Mucosa of descending colon (tissue), 3 donors: ENCODE data around the gene TBL3. TPM values are rescaled to one million over a fixed set of nuclear protein-coding genes. Genes with fewer than 3 reads are reported as not detected.

Source experiments
- ATAC-seq: fragments of 200-7000 bp; cut with Tn5 transposase; one replicate; pipeline ENCODE4 v1.9.1; 2020; ENCODE audit warnings: mild to moderate bottlenecking, moderate library complexity
- DNase-seq, 3 donors: peaks; one replicate each; pipeline ENCODE4 v3.0.0-alpha.2; 2020
- H3K36me3 ChIP-seq: fragments of 200-600 bp; one replicate; pipeline ENCODE4 v1.8.0; 2021; ENCODE audit warnings: low read depth, mild to moderate bottlenecking
- H3K4me1 ChIP-seq: fragments of 200-600 bp; one replicate; pipeline ENCODE4 v1.8.0; 2021; ENCODE audit warnings: low read depth, mild to moderate bottlenecking
- H3K4me3 ChIP-seq: fragments of 200-600 bp; one replicate; pipeline ENCODE4 v1.8.0; 2021; ENCODE audit warnings: mild to moderate bottlenecking
- H3K9me3 ChIP-seq: fragments of 200-600 bp; one replicate; pipeline ENCODE4 v1.8.0; 2021; ENCODE audit warnings: mild to moderate bottlenecking
- CTCF ChIP-seq: fragments of 200-600 bp; IDR thresholded peaks from one replicate; pipeline ENCODE4 v1.8.0; 2022; ENCODE audit warnings: antibody characterized with exemption, mild to moderate bottlenecking
- intact Hi-C, 2 donors: fragments of 100-400 bp; cut with DNase I in 1 of 2; cut with micrococcal nuclease in 1 of 2; formaldehyde crosslinking; loops; one replicate each; pipeline versions ENCODE4 v1.11.0 to v1.11.1; 2022; cut with DNase I, micrococcal nuclease
- total RNA-seq, 3 donors: library from RNA; stranded (reverse); fragmentation: NEBNext Ultra II Directional in 2 of 3; extraction: Animal tissue kit (Norgen Biotek cat#: 25700) in 2 of 3; gene quantifications; one replicate each; pipeline versions ENCODE4 v1.2.1 to v1.2.4, GENCODE V29; 2021 to 2023
- donor health status: DM: no; HTN: no; CAD: no; lungs with moderate emphysema.
- donor health status: DM: no; HTN: no; CAD: no.
- donor health status: DM: no; HTN: yes; CAD: no.

Gene TBL3
- total RNA-seq, 3 donors from 2014 or later: 21.6 to 25.5 (median 24.0) TPM

- no peak for TF ChIP-seq CTCF
- intact Hi-C loops: no loop called here
- no peak overlapping the region for H3K4me3 ChIP-seq
- peaks cover 5% of the 10 kb centered on the region for H3K36me3 ChIP-seq
- no peaks in the 10 kb centered on the region for H3K9me3 ChIP-seq
- ATAC-seq (no peak), DNase-seq (no peak)
- peaks cover 40% of the 10 kb centered on the region for H3K4me1 ChIP-seq
Measured at GRCh38 chr16:2006317-2006716, 34.5 kb downstream of the TBL3 start.

GRCh38 chr16:2007081-2007836 is 35.4 kb downstream of the TBL3 start:
- ATAC-seq (no peak), DNase-seq (peak in 2 of 3 donors; percentile 40 to 59)
- Histone ChIP-seq H3K36me3 (no peaks in the 10 kb centered on the region), H3K4me1 (peaks cover 40% of the 10 kb centered on the region), H3K4me3 (no peak overlapping the region), H3K9me3 (no peaks in the 10 kb centered on the region)
- intact Hi-C loops: no loop called here
- TF ChIP-seq CTCF: no peak

DNA sequence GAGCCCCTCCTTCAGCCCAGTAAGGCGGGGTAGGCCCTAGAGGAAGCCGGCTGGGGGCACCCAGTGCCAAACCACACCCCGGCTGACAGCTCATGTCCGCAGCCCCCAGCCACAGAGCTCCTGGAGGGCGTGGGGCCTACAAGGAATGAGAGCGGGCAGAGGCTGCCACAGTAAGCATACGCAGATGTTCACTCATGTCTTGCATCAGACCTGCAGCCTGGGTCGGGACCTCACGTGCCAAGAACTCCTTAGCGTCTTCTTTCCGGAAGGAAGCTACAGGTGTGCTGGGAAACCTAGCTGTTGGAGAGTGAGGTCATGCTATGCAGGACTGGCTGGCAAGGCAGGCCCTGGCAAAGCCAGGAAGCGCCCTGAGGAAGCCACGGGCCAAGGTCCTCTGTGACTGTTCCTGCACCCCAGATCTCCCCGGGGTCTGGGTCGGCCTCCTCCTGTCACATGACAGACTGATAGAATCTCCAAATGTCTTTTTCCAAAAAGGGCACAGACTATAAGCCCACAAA is 36.2 kb downstream of the TBL3 start:
- H3K4me3 ChIP-seq: no peak overlapping the region
- TF ChIP-seq CTCF: no peak
- ATAC-seq (peak; percentile 64), DNase-seq (peak; percentile 56 to 80 (median 70))
- no peaks in the 10 kb centered on the region for H3K36me3 ChIP-seq
- H3K9me3 ChIP-seq: no peaks in the 10 kb centered on the region
- peaks cover 40% of the 10 kb centered on the region for H3K4me1 ChIP-seq
- intact Hi-C loops: no loop called here

- ATAC-seq (peak; percentile 4), DNase-seq (peak in 2 of 3 donors; percentile 58 to 62)
- Histone ChIP-seq H3K9me3 (no peaks in the 10 kb centered on the region), H3K4me3 (peak overlapping the region; percentile 95), H3K4me1 (peaks cover 37% of the 10 kb centered on the region), H3K36me3 (no peaks in the 10 kb centered on the region)
- intact Hi-C loops: no loop called here
- TF ChIP-seq CTCF: no peak
Measured at GRCh38 chr16:2008631-2009163, 36.8 kb downstream of the TBL3 start.

DNA sequence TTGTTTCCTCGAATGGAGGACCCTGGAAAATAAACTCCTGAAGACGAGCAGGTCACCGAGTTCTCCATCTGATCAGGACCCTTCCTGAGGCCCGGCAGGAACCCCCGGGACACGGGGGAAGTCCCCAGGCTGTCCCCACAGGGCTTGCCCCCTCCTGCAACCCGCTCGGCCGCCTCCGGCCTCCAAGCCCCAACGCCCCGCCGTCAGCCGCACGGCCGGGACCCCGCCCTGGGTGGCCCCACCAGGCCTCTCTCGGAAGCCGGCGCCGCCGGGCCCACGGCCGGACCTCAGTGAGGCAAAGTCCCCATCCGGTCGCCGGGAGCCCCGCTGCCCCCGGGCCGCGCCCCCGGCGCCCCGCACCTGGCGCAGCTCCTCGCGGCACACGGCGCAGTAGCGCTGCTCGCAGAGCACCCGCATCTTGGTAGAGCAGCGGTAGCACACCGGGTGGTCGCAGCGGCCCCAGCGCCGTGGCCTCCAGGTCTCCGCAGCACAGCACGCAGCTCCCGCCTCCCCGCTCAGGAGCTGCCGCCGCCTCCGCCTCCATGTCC is 37.4 kb downstream of the TBL3 start:
- peak in 2 of 3 donors; percentile 70 to 75 for DNase-seq
- ATAC-seq: peak; percentile 22
- Histone ChIP-seq H3K4me1 (peaks cover 31% of the 10 kb centered on the region), H3K36me3 (no peaks in the 10 kb centered on the region), H3K4me3 (peak overlapping the region; percentile 95), H3K9me3 (no peaks in the 10 kb centered on the region)
- TF ChIP-seq CTCF: no peak
- intact Hi-C loops: no loop called here
